Measurements from ENCODE around the gene GAN. TPM values are rescaled to one million over a fixed set of nuclear protein-coding genes. Genes with fewer than 3 reads are reported as not detected.

GAN gene
- total and polyA plus RNA-seq, 10 of the 15 experiments (the other 5 are each of a cell fraction or from before 2014, with no cell fraction given) = 0.42 to 8.4 (median 2.5) TPM

DNA sequence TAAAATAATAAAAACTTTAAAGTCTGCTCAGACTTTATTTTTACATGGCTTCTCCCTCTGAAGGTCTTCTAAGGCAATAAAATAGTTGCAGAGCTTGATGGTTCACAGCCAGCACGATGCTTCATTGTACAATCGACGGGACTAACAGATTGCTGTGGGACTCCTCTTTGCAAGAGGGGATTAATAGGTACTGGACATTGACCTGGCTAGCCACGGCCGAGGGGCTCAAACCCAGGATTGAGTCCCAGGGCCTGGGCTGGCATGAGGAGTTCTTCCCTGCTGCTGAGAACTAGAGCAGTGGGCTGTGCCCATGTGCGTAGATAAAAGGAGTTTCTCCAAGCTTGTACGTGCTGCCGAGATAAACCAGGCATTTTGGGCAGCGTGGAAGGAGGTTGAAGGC is 23.6 kb upstream of the GAN start:
- Histone ChIP-seq H3K27me3 (replicated peaks in 1 of 2; ENCODE audit: control insufficient read depth in 2 of 2, insufficient read depth in 2 of 2, low read length in 1 of 2) (no peaks in the 10 kb centered on the region; a peak in 1 of 4 replicates), H3K27ac (ENCODE audit: control insufficient read depth, insufficient read depth) (no peak overlapping the region), H3K4me1 (ENCODE audit: control insufficient read depth, insufficient read depth, low read length) (no peaks in the 10 kb centered on the region), H3K9ac (ENCODE audit: control insufficient read depth, insufficient read depth, low read length) (no peak overlapping the region), H3K9me3 (replicated peaks; ENCODE audit: control insufficient read depth, insufficient read depth, low read length) (no peaks in the 10 kb centered on the region), H3K4me2 (ENCODE audit: control insufficient read depth, insufficient read depth) (no peak overlapping the region), H4K20me1 (ENCODE audit: control insufficient read depth, insufficient read depth) (no peaks in the 10 kb centered on the region), H2AFZ (ENCODE audit: control insufficient read depth, low read depth, low read length) (no peak overlapping the region), H3K4me3 (no peak overlapping the region), H3K79me2 (ENCODE audit: control insufficient read depth, insufficient read depth, low read length) (no peaks in the 10 kb centered on the region), H3K36me3 (ENCODE audit: control insufficient read depth in 2 of 2, insufficient read depth in 2 of 2, low read length in 1 of 2) (no peaks in the 10 kb centered on the region)
- no TSS peak for BruUV-seq (replicated peaks)
- no peak for TF ChIP-seq FOS (IDR thresholded peaks at IDR 0.05; ENCODE audit: borderline replicate concordance, extremely low read depth, insufficient read length)
- TF ChIP-seq POU2F2 (IDR thresholded peaks at IDR 0.05; ENCODE audit: borderline replicate concordance, low read depth, low read length) = no peak
- TF ChIP-seq ETV6 (conservative IDR thresholded peaks at IDR 0.05 in 1 of 2, IDR thresholded peaks at IDR 0.05 in 1 of 2; ENCODE audit: borderline replicate concordance in 1 of 2, low read depth in 1 of 2) = no peak
- no peak for TF ChIP-seq BRCA1 (IDR thresholded peaks at IDR 0.05; ENCODE audit: low read depth, low read length)
- TF ChIP-seq JUND (IDR thresholded peaks at IDR 0.05; ENCODE audit: low read depth, low read length) = no peak
- TF ChIP-seq, protein P1, sequence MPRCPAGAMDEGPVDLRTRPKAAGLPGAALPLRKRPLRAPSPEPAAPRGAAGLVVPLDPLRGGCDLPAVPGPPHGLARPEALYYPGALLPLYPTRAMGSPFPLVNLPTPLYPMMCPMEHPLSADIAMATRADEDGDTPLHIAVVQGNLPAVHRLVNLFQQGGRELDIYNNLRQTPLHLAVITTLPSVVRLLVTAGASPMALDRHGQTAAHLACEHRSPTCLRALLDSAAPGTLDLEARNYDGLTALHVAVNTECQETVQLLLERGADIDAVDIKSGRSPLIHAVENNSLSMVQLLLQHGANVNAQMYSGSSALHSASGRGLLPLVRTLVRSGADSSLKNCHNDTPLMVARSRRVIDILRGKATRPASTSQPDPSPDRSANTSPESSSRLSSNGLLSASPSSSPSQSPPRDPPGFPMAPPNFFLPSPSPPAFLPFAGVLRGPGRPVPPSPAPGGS (IDR thresholded peaks at IDR 0.05; ENCODE audit: borderline replicate concordance, insufficient read depth, low read depth, low read length, poor library complexity, severe bottlenecking) = no peak
- TF ChIP-seq TCF7 (IDR thresholded peaks at IDR 0.05; ENCODE audit: borderline replicate concordance) = no peak
- TF ChIP-seq, protein P2, sequence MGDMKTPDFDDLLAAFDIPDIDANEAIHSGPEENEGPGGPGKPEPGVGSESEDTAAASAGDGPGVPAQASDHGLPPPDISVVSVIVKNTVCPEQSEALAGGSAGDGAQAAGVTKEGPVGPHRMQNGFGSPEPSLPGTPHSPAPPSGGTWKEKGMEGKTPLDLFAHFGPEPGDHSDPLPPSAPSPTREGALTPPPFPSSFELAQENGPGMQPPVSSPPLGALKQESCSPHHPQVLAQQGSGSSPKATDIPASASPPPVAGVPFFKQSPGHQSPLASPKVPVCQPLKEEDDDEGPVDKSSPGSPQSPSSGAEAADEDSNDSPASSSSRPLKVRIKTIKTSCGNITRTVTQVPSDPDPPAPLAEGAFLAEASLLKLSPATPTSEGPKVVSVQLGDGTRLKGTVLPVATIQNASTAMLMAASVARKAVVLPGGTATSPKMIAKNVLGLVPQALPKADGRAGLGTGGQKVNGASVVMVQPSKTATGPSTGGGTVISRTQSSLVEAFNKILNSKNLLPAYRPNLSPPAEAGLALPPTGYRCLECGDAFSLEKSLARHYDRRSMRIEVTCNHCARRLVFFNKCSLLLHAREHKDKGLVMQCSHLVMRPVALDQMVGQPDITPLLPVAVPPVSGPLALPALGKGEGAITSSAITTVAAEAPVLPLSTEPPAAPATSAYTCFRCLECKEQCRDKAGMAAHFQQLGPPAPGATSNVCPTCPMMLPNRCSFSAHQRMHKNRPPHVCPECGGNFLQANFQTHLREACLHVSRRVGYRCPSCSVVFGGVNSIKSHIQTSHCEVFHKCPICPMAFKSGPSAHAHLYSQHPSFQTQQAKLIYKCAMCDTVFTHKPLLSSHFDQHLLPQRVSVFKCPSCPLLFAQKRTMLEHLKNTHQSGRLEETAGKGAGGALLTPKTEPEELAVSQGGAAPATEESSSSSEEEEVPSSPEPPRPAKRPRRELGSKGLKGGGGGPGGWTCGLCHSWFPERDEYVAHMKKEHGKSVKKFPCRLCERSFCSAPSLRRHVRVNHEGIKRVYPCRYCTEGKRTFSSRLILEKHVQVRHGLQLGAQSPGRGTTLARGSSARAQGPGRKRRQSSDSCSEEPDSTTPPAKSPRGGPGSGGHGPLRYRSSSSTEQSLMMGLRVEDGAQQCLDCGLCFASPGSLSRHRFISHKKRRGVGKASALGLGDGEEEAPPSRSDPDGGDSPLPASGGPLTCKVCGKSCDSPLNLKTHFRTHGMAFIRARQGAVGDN (IDR thresholded peaks at IDR 0.05) = no peak
- TF ChIP-seq PML (IDR thresholded peaks at IDR 0.05; ENCODE audit: low read length) = no peak
- no peak for TF ChIP-seq ESRRA (IDR thresholded peaks at IDR 0.05; ENCODE audit: low read length)
- RAD21 ChIA-PET (ENCODE audit: unreplicated experiment) = no interaction called here
- POLR2A ChIA-PET = no interaction called here
- intact Hi-C loops (cut with micrococcal nuclease; ENCODE audit: unreplicated experiment) = no loop called here
- CTCF ChIA-PET = no interaction called here
- 25% methylated on average over 9 of the region's 9 CpGs for WGBS (ENCODE audit: insufficient coverage, insufficient replicate concordance, low lambda C conversion rate, missing lambda C conversion rate)
- no peak for FAIRE-seq
- DNase-seq (ENCODE audit: low read depth, low spot score) = no peak
- in situ Hi-C loops (cut with MboI) = no loop called here
- SMC1A ChIA-PET (ENCODE audit: uncharacterized antibody, unreplicated experiment) = no interaction called here
- no peak for ATAC-seq
